HG03342 (cell line): ENCODE results near the gene PHACTR3.

ENCODE experiments used
- ATAC-seq: cut with Tn5 transposase; IDR thresholded peaks from one replicate; pipeline ENCODE4 v1.9.1; 2021; ENCODE audit warnings: mild to moderate bottlenecking, moderate library complexity; ENCODE audit not compliant: unreplicated experiment

The PHACTR3 gene

DNA sequence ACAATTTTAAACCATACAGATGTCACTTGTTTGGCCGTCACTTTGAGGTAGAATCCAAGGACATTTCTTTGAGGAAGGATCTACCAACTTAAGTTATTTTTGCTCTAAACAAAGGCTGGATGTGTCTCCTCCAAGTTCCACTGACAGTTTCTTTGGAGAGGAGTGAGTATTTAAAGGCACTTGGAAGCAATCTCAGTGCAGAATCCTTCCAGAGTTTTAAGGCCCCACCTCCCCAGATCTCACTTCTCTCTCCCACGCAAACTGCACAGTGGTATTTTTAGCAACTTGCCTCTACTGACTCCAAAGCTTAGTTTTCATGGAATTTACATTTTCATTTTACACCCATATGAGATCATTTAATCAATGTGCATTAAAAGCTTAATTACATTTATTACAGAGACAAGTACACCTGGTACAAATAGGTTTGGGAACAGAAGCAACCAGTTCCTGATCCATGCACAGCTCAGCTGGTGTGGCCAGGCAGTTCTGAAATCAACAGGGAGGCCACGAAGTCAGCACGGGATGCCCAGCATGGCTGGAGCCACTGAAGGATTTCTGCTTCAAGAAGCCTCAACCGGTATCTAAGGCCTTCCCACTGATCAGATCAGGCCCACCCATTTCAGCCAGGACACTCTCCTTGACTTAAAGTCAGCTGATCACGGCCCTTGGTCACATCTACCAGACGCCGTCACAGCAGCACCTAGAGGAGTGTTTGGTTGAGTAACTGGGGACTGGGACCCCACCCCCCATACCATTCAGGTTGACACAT lies 219.3 kb downstream of the PHACTR3 start:
- no peak for ATAC-seq

DNA sequence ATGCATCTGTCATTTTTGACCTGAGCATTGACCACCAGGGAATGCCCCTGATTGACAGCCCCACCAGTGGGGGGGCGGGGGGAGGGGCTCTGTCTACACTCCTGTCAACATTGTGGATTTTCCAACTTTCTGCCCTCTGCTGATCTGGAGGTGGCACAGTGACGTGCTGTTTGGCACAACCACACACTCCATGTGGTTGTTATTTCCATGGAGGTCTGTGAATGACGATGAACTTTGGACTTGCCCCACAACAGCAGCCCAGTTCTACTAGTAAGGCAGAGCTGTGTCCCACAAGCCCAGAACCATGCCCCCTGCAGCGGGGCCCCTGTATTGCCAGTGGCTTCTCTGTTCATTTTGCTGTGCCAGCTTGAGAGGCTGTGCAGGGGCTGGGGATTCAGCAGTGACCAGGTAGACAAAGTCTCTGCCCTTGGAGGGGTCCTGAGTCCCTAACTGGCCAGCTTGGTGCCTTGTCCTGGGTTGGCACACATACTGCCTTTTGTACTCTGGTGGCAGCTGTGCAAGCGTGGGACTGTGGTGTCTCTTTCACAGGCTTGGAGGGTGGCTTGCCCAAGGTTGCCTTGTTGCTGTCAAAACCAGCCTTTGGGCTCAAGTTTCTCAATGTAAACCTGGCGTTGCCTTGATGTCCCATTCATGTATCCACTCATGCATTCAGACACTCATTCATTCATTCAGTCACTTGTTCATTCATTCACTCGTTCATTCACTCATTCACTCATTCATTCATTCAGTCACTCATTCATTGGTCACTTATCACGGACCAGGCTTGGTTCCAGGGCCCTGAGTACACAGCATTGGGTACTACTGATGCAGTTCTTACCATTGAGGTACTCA lies 220.6 kb downstream of the PHACTR3 start:
- ATAC-seq: no peak

DNA sequence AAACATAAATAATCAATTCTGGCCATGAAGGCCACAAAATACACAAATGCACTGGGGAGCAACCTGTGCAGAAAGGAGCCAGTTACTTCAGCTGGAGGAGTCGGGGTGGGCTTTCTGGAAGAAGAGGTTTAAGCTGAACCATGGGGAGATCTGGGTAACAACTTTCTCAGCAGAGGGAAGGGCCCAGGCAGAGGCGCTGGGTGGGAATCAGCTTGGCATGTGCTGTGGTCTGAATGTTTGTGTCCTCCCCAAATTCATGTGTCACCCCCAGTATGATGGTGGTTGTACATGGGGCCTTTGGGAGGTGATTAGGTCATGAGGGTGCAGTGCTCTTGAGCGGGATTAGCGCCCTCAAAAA lies 221.2 kb downstream of the PHACTR3 start:
- no peak for ATAC-seq

DNA sequence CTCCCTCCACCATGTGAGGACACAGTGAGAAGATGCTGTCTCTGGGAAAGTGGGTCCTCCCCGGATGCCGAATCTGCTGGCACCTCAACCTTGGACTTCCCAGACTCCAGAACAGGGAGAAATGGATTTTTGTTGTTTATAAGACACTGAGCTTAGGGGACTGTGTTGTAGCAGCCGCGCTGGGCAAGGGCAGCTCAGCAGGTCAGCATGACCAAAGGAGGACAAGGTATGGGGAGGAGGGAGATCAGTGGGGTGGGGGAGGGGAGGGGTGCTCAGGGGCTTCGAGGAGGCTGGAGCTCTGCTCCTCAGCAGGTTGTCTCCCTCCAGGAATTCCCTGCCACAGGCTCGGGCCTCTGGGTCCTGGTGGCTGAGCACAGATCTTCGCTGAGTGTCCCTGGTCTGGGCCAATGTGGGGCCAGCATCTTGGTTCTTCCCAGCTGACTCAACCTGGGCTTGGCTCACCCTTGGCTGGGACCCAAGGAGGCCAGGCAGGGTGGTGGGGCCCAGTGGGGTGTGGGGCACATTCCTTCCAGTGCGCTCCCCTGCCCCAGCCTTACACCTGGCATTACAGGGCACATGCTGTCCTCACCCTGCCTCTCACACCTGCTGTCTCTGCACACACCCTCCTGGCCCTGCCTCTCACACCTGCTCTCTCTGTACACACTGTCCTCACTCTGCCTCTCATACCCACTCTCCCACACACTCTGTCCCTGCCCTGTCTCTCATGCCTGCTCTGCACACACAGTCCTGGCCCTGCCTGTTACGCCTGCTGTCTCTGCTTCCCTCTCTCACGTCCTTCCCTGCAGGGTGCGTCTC lies 221.8 kb downstream of the PHACTR3 start:
- no peak for ATAC-seq

DNA sequence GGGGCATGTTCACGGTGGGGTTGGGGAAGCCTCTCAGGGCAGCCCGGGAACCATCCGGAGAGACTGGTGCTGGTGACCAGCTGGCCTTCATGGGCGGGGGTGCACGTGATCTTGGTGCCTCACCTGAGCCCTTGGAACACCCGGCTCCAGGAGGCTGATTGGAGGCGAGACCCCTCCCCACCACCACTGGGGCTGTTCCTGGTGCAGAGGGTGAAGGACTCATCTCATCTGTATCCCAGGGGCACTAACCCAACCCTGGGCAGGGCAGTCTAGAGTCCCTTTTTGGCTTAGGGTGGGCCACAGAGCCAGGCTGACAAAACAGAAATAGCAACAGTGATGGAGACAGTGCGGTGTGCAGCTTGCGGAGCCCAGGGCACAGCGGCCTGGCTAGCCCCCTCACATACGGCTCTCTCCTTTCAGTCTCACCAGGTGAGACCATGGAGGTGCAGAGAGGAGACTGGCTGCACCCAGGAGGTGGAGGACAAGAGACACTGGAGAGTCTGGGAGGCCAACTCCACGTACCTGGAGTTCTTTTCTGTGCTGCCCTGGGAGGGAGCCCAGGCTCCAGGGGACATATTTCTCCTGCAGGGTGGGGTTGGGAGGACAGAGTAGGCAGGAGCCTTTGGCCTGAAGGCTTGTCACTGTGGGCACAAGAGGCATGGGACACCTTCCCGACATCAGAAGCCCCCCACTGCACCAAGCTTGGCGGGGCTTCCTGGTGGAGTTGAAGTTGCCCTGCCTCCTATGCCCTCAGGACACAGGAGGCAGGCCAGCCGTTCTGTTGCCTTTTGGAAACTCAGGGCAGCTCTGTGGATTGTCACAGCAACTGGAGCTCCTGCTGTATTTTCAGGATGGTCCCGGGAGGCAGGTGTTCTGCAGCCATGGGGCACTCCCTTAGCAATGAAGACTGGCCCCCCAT lies 223.1 kb downstream of the PHACTR3 start:
- ATAC-seq: no peak

DNA sequence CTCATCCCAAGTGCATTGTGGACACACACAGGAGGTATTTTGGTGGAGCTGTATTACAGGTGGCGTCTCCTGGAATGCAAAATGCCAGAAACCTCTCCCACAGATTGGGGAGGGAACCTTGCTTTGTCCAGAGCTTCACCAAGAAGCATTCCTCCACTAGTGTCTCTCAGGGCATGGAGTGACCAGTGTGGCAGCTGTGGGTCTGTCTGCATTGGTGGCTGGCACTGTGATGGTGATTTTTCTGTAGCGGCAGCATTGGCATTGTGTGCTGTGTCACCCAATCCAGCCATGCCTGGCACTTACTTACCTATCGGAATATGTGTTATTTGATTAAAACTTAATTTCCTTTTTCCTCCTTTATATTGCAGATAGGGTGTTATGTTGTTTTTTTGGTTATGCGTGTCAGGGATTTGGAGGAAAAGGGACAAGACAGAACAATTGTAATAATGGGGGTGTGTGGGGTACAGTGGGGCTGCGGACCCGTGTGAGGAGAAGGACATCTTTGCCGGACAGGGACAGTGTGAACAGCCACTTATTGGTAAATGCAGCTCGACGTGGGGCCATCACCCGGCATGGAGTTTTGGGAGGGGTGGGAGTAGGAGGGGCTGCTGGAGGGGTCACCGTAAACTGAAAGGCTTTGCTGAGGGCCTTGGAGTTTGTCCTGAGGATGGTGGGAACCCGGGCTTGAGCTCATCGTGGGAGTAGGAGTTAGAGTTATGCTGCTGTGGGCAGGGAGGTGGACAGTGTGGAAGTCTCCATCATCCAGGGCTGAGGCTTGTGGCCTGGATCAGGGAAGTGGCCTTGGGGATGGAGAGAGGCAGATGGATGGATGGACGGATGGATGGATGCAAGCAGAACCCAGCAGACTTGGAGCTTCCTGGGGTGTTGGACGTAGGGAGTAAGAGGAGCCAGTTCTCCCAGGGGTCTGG lies 224.0 kb downstream of the PHACTR3 start:
- no peak for ATAC-seq

DNA sequence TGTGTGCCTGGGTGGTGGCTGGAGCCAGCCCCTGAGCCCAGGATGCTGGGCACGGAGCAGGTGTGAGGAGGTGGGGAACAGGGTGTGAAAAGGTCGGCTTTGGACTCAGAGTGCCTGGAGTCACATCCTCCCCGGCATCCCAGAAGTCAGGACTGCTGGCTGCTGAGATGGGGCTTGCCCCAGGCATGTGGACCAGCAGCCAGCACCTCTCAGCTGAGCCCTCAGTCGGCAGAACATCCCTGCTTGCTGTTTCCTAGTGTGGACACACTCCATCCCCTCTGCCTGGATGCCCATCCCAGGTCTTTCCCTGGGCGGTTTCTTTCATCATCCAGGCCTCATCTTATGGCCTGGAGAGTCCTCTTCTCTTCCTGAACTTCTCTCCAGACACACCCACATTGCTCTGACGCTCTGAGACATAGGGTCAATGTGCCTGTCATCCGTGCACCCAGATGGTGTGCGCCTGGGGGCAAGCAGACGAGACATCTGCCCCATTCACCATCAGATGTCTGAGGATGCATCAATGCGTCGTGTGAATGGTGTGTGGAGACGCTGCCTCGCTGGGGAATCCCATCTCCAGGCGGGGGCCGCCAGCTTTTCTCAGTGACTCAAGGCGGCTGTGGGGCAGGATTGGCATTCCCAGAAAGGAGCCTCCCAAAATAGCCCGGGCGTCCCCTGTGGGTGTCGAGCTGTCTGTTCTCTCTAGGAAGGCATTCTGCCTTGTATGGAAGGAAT lies 224.9 kb downstream of the PHACTR3 start:
- ATAC-seq: no peak

DNA sequence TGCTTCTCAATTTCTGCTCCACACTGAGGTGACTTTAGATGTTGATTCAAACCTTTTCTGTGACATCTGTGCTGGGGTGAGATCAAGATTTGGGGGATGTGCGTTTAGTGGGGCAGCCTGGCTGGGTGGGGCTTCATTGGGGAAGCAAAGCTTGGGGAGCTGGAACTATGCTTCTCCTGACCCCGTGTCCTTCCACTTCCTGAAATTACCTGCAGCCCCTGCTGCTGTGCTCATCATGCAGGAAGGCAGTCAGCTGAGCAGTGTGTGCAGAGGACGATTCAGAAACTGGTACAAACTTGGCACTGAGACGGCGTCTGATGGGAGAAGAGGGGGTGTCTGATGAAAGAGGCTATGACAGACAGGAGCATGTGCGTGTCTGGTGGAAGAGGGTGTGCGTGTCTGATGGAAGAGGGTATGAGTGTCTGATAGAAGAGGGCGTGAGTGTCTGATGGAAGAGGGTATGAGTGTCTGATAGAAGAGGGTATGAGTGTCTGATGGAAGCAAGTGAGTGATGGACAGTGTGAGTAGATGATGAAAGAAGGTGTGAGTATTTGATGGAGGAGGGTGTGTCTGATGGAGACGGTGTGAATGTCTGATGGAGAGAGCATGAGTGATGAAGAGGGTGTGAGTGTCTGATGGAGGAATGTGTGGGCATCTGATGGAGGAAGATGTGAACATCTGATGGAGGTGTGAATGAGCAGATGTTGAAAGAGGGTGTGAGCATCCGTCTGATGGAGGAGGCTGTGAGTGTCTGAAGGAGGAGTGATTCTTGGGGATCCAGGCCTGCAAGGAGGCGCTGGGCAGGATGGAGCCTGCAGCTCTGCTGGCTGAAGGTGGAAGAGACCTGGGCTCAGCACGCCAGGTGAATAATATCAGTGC lies 225.7 kb downstream of the PHACTR3 start:
- ATAC-seq: no peak

DNA sequence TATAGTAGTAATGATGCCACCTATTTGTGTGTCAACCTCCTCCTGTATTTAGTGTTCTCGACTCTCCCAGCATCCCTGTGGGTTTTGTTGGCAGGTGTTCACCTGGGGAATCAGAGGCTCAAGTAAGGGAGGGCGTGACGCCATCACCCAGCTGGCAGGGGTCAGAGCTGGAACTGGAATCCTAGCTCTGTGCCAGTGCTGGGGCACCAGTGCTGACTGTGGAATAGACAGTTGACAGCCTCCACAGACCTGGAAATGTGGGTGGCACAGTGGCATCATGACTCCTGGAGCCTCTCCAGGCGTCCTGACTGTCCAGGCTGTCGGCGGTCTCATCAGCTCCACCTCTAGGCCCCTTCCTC lies 226.3 kb downstream of the PHACTR3 start:
- ATAC-seq: no peak

DNA sequence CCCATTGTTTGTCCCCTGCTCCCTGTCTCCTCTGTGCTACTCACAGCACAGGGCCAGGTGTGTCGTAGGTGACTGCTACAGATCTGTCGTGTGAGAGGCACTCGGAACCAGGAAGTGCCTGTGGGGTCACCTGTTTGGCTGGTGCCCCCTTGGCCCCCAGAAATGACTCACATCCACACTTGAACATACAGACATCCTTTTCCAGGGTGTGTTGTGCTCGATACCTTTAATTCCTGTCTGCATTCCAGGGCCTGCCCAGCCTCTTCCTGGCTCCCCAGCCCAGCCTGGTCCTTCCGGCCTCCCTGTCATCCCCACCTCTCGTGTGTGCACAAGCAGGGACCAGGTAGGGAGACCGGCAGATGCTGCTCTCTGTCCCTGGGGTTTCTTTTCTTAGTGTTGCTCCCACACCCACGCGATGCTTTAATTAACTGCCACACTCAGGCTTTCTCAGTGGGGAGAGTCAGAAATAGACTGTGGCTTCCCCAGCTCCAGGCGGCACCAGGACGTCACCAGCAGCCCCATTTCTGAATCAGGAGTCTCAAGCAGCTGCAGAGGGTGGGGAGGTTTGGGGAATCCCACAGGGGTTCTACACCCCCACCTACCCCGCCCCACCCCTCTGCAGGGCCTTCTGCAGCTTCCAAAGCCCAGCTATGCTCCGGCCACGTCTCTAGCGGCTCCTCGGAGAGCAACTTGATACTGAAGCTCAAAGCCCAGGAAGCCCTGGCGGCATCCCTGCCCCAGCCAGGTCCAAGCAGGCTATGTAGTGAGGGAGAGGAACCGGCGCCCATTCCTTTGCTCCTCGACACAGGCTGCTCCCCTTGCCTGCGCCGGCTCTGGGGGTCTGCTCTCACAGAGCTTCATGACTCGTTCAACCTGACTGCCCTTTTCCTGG lies 226.9 kb downstream of the PHACTR3 start:
- no peak for ATAC-seq

DNA sequence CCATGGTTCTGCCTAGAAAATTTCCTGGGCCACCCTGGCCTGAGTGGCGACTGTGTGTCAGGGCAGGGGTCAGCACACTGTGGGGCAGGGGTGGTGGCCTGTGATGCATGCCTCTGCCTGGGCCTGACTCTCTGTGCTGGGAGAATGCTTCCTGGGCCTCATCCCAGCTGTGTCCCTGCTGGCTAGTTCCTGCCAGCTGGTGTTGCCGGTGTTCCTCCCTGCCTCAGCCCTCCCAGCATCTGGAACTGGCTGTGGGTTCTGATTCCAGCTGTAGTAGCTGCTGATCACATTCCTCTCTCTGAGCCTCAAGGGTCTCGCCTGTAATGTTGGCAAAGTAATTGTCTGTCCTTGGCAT lies 227.6 kb downstream of the PHACTR3 start:
- no peak for ATAC-seq

DNA sequence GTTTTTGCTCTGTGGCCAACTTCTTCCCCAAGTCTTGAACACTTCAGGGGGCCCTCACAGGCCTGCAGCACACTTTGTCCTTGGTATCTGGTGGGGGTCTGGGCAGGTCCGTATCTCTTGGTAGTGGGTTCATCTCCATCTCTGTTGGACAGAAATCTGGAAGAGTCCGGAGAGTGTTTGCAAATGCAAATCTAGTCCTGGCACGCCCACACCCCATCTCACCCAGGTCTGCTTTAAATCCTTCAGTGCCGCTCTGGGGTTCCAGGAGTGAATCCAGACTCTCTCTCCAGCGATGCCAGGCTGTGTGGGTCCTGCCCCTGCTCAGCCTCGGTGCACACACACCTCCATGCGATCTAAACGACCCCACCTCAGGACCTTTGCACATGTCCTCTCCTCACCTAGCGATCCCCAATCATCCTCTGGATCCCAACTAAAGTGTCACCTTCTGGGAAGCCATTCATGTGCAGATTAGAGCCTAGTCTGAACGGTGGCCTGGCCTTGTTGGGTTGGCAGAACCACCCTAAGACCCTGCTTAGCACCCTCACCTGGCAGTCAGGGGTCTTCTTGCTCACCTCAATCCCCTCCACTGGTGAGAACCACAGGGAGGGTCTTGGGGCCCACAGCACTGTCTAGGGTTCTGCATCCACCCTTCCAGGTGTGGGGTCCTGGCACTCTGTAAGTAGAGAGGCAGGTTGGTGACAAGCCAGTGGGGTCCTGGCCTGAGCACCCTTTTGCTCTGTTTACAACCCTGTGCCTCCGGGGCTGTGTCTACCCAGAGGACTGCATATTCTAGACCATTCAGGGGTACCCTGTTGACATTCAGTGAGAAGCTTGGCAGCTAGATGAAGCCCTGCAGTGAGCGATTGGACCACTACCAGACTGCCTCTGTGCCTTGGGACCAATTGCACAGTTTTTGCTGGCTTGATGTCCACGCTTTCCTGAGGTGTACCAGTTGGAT lies 228.3 kb downstream of the PHACTR3 start:
- ATAC-seq: no peak

DNA sequence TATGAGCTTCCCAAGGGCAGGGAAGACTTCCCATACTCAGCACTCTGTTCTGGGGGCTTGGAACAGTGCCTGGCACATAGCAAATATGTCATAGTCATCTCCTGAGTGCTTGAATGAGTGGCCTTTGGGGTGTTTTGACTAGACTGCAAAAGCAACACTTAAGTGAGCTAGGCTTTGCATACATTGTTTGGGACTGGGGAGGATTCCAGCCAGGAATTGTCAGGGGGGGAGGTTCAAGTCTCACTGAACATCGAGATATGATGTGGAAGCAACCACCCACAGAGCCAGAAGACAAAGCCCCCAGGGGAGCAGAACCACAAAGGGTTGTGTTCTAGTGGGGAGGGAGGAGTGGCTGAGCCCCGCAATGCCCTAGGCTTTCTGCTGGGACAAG lies 230.7 kb downstream of the PHACTR3 start:
- ATAC-seq: no peak

DNA sequence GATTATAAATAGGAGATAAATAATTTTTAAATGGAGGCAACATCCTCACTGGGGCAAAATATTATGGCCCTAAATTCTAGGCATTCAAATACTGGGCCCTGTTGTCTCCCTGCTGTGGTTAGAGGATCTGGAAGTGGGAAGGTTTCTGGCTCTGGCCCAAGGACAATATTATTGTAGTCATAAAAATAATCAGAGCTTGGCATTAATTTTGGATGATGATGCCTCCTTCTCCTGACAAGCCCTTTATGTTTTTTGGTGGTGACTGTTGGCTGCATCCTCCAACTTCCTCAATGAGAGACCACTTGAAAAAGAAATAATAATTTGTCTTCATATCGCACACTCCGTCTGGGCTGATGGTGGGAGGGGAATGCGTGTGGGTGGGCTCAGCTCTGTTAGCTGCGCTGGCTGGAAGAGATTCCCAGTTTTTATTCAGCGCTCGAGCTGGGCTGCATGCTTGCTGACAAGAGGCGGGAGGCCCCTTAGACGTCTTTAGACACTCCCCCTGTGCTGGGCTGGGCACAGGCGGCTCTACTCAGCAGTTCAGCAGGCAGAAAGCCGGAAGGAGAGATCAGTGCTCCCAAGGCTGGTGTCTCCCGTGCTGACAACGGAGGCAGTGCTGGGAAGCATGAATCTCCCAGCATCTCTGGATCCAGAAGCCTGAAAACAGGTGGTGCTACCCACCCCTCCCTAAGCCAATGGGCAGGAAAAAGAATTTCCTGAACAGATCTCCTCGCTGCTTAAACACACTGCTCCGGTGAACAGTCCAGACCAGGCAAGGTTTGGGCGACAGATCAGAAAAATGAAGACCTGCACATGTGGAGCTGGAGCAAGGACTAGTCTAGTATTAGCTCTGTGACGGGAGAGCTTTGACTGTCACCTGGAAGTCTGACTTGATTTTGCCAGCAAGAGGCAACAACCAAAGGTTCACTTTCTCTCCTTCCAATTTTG lies 231.4 kb downstream of the PHACTR3 start:
- ATAC-seq: no peak

DNA sequence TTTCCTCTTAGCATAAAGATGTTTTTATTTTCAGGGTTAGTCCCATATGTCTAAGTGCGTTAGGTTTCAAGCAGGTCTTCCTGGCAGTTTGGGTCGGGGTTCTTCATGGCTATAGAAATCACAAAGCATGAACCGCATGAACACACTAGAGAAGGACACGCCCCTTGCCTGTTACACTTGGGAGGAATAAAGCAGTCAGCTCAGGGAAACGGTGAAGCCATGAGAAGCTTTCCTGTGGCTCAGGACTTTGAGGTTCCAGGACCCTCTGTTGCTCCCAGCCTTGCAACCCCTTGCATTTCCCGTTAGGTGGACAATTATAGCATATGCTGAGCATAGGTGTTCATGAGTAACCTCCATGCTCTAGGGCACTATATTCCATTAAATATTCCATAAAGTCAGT lies 232.4 kb downstream of the PHACTR3 start:
- ATAC-seq: no peak
